Tibial nerve (tissue), 4 donors: ENCODE results near the gene MFSD12.

Experiments used
- EP300 ChIP-seq, 2 donors: sonication (generic); formaldehyde crosslinking; IDR thresholded peaks; one replicate each; pipeline ENCODE4 v1.6.1; 2017; ENCODE audit warnings: antibody characterized with exemption in 2 of 2, mild to moderate bottlenecking in 1 of 2
- POLR2A ChIP-seq, 2 donors: fragments of 450-650 bp; IDR thresholded peaks; one replicate each; pipeline ENCODE4 v1.6.1; 2017; ENCODE audit warnings: antibody characterized with exemption in 2 of 2, mild to moderate bottlenecking in 2 of 2, moderate library complexity in 2 of 2
- TF ChIP-seq, protein P1 (sequence below), 5 experiments: fragments of 200-600 bp in 3 of 5; fragments of 450-650 bp in 2 of 5; sonication (generic) in 3 of 5; IDR thresholded peaks; one replicate each; pipeline ENCODE4 v1.5.1; 2016 to 2019; ENCODE audit warnings: antibody characterized with exemption in 5 of 5, mild to moderate bottlenecking in 3 of 5, moderate library complexity in 2 of 5

DNA sequence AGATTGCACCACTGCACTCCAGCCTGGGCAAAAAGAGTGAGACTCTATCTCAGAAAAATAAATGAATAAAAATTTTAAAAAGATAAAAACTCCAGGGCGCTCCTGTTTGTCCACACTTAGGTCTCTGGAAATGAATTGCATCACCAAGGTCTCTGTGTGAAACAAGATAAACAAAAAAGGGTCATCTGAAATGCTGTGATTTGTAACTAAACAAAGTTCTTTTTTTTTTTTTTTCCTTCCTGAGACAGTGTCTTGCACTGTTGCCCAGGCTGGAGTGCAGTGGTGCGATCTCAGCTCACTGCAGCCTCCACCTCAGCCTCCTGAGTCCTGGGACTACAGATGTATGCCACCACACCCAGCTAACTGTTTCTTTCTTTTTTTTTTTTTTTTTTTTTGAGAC lies 39.7 kb downstream of the MFSD12 start:
- TF ChIP-seq, protein P1, sequence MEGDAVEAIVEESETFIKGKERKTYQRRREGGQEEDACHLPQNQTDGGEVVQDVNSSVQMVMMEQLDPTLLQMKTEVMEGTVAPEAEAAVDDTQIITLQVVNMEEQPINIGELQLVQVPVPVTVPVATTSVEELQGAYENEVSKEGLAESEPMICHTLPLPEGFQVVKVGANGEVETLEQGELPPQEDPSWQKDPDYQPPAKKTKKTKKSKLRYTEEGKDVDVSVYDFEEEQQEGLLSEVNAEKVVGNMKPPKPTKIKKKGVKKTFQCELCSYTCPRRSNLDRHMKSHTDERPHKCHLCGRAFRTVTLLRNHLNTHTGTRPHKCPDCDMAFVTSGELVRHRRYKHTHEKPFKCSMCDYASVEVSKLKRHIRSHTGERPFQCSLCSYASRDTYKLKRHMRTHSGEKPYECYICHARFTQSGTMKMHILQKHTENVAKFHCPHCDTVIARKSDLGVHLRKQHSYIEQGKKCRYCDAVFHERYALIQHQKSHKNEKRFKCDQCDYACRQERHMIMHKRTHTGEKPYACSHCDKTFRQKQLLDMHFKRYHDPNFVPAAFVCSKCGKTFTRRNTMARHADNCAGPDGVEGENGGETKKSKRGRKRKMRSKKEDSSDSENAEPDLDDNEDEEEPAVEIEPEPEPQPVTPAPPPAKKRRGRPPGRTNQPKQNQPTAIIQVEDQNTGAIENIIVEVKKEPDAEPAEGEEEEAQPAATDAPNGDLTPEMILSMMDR (IDR thresholded peaks at IDR 0.05): no peak
- TF ChIP-seq POLR2A (IDR thresholded peaks at IDR 0.05) (no peak), EP300 (IDR thresholded peaks at IDR 0.05) (no peak)
